CD4-positive, alpha-beta T cell treated with Interleukin-12 subunit alpha and Interleukin-12 subunit beta, for 1 hour (primary cell): ENCODE data around the gene EXOSC6.
"Not testable (repeated sequence)": the region's sequence is repeated elsewhere in the genome, so short reads cannot be mapped to it uniquely, and the experiment has no call there.

Source experiments
- DNase-seq: peaks from one replicate; pipeline ENCODE4 v3.0.0-alpha.2; 2020

EXOSC6 gene

DNA sequence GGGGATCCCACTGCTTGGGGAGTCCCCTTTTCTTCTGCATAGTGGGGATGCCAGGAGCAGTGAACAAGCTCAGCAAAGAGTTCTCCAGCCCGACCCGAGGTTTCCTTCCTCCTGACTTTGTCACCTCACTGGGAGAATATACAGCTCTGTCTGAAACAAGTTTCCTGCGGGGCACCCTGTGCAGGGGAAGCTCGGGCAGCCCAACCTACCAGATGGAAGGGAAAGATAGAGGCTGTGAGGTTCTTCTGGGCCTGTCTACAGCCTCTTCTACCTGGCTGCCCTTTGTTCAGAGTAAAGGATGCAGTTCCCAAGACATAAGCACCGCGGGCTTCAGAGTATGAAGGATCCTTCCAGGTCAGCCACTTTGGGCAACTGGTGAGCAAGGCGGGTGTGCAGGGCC, 54.1 kb downstream of the EXOSC6 start:
- not testable (repeated sequence) for DNase-seq
